Progenitor cell of endocrine pancreas (in vitro differentiated cells): ENCODE results near the gene RCOR1. TPM values are rescaled to one million over a fixed set of nuclear protein-coding genes. Genes with fewer than 3 reads are reported as not detected.
A peak's percentile ranks its signal among the peaks of the same experiment; 100 is the strongest.
"Not testable (repeated sequence)": the region's sequence is repeated elsewhere in the genome, so short reads cannot be mapped to it uniquely, and the experiment has no call there.

Experiments
- DNase-seq: peaks from one replicate; pipeline ENCODE4 v3.0.0; 2021; ENCODE audit warnings: low spot score; ENCODE audit not compliant: unreplicated experiment
- H3K27ac Mint-ChIP-seq: 2 replicates; pipeline ENCODE4 v1.8.0; 2021; ENCODE audit warnings: mild to moderate bottlenecking, moderate library complexity, mixed read lengths
- H3K27me3 Mint-ChIP-seq: 2 replicates; pipeline ENCODE4 v1.8.0; 2021; ENCODE audit warnings: mixed read lengths
- H3K36me3 Mint-ChIP-seq: 2 replicates; pipeline ENCODE4 v1.8.0; 2022; ENCODE audit warnings: mixed read lengths; ENCODE audit not compliant: insufficient read depth
- H3K4me1 Mint-ChIP-seq: 2 replicates; pipeline ENCODE4 v1.8.0; 2021; ENCODE audit warnings: low read depth, mixed read lengths
- H3K4me3 Mint-ChIP-seq: 2 replicates; pipeline ENCODE4 v1.8.0; 2021; ENCODE audit warnings: low read depth, mild to moderate bottlenecking, moderate library complexity, mixed read lengths
- H3K9me3 Mint-ChIP-seq: 2 replicates; pipeline ENCODE4 v1.8.0; 2021; ENCODE audit warnings: low read depth, mixed read lengths
- CTCF ChIP-seq: fragments of 200-600 bp; sonication (generic); IDR thresholded peaks from one replicate; pipeline ENCODE4 v1.5.0; 2021; ENCODE audit warnings: antibody characterized with exemption, mild to moderate bottlenecking; ENCODE audit not compliant: unreplicated experiment
- total RNA-seq: library from RNA; stranded (reverse); gene quantifications from 2 replicates; pipeline ENCODE4 v1.2.1, GENCODE V29; 2021

RCOR1 gene
- total RNA-seq, 1 donor from 2014 or later = 41.9 TPM

- H3K27me3 Mint-ChIP-seq = no peaks in the 10 kb centered on the region
- peaks cover 26% of the 10 kb centered on the region for H3K4me1 Mint-ChIP-seq
- H3K36me3 Mint-ChIP-seq = no peaks in the 10 kb centered on the region
- no peak overlapping the region for H3K4me3 Mint-ChIP-seq
- peak overlapping the region; percentile 89 for H3K27ac Mint-ChIP-seq
- no peak for TF ChIP-seq CTCF
- H3K9me3 Mint-ChIP-seq = no peaks in the 10 kb centered on the region
- DNase-seq = no peak
These were observed 37.4 kb downstream of the RCOR1 start for GRCh38 chr14:102629808-102630350.

GRCh38 chr14:102630405-102630804 is 38.0 kb downstream of the RCOR1 start:
- peak overlapping the region; percentile 89 for H3K27ac Mint-ChIP-seq

DNA sequence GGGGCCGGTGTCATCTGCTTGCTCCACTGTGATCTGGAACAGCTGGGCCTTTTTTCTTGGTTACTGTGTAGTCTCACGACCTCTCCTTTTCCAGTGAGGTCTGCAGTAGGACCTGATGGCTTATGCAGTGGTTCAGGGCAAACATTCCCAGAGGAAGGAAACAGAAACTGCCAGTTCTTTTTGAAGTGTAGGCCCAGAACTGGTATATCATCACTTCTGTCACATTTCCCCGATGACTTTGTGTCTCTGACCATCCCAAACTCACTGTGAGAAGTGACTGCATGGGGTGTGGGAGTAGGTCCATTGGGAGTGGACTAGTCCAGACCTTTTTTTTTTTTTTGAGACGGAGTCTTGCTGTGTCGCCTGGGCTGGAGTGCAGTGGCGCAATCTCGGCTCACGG is 38.4 kb downstream of the RCOR1 start:
- no peak for TF ChIP-seq CTCF
- H3K27me3 Mint-ChIP-seq = no peaks in the 10 kb centered on the region
- DNase-seq = no peak
- H3K9me3 Mint-ChIP-seq = no peaks in the 10 kb centered on the region
- H3K36me3 Mint-ChIP-seq = no peaks in the 10 kb centered on the region
- H3K27ac Mint-ChIP-seq = peak overlapping the region; percentile 89
- no peak overlapping the region for H3K4me3 Mint-ChIP-seq
- H3K4me1 Mint-ChIP-seq = peaks cover 23% of the 10 kb centered on the region

More at GRCh38 chr14:102630405-102630804, 38.0 kb downstream of the RCOR1 start:
- H3K4me1 Mint-ChIP-seq = peaks cover 26% of the 10 kb centered on the region
- no peaks in the 10 kb centered on the region for H3K27me3 Mint-ChIP-seq
- no peaks in the 10 kb centered on the region for H3K9me3 Mint-ChIP-seq
- TF ChIP-seq CTCF = no peak
- H3K4me3 Mint-ChIP-seq = no peak overlapping the region
- no peak for DNase-seq
- no peaks in the 10 kb centered on the region for H3K36me3 Mint-ChIP-seq

DNA sequence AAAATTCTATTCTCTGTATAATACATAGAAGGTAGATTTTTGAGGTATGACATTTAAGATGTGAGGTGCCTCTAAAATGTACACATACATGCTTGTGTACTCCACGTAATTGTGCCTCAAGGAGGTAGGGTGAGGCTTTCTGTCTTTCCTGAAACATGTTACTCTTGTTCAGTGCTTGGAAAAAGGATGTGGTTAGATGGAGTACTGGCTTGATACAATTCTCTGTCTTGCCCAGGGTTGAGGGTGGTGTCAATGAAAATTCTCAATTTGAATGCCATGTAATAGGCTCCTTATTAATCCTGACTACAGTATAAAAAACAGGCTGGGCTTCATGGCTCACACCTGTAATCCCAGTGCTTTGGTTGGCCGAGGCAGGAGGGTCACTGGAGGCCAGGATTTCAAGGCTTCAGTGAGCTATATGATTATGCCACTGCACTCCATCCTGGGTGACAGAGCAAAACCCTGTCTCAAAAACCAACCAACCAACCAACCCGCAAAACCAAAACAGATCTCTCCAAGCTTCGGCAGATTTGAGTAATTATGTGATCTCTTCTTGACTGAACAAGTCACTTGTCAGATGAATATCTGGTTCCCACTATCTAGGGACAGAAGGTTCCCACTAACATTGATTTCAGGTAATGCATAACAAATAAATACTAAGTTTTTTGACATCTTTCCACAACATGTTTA is 41.6 kb downstream of the RCOR1 start:
- no peaks in the 10 kb centered on the region for H3K27me3 Mint-ChIP-seq
- no peak for DNase-seq

DNA sequence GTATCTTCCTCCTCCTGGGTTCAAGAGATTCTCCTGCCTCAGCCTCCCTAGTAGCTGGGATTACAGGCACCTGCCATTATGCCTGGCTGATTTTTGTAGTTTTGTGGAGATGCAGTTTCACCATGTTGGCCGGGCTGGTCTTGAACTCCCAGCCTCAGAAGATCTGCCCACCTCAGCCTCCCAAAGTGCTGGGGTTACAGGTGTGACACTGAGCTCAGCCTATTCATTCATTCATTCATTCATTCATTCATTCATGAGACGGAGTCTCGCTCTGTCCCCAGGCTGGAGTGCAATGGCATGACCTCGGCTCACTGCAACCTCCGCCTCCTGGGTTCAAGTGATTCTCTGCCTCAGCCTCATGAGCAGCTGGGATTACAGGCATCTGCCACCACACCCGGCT is 47.2 kb downstream of the RCOR1 start:
- H3K9me3 Mint-ChIP-seq, H3K36me3 Mint-ChIP-seq, DNase-seq, H3K4me3 Mint-ChIP-seq, H3K27me3 Mint-ChIP-seq, H3K4me1 Mint-ChIP-seq, H3K27ac Mint-ChIP-seq: not testable (repeated sequence)

More for the DNA sequence above, 41.6 kb downstream of the RCOR1 start:
- no peak overlapping the region for H3K4me3 Mint-ChIP-seq
- no peaks in the 10 kb centered on the region for H3K36me3 Mint-ChIP-seq
- no peak for TF ChIP-seq CTCF
- H3K9me3 Mint-ChIP-seq = no peaks in the 10 kb centered on the region
- no peak overlapping the region for H3K27ac Mint-ChIP-seq
- H3K4me1 Mint-ChIP-seq = peaks cover 20% of the 10 kb centered on the region

DNA sequence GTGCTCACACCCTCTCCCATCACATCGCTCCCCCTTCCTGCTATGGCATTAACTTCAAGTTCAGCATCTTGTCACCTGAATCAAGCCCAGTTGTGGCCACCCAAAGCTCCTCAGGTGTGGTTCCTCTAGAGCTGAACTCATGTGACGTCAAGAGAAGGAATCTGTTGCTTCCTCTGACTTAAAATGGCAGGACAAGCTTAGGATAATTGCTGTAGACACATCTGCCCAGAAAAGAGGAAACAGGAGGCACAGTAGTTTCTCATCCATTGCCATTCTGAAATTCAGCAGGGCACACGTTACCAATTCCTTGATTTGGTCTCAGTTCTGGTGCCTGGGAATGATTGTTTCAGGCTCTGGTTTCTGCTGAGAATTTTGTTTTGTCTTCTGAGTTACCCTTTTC is 52.1 kb downstream of the RCOR1 start:
- H3K4me1 Mint-ChIP-seq = peaks cover 4% of the 10 kb centered on the region
- TF ChIP-seq CTCF = no peak
- H3K36me3 Mint-ChIP-seq = no peaks in the 10 kb centered on the region
- H3K27me3 Mint-ChIP-seq = no peaks in the 10 kb centered on the region
- no peak overlapping the region for H3K4me3 Mint-ChIP-seq
- no peaks in the 10 kb centered on the region for H3K9me3 Mint-ChIP-seq
- no peak overlapping the region for H3K27ac Mint-ChIP-seq
- no peak for DNase-seq
